ENCODE data around the gene BLTP3A.
"Not testable (repeated sequence)": the region's sequence is repeated elsewhere in the genome, so short reads cannot be mapped to it uniquely, and the experiment has no call there.

Gene BLTP3A, protein sequence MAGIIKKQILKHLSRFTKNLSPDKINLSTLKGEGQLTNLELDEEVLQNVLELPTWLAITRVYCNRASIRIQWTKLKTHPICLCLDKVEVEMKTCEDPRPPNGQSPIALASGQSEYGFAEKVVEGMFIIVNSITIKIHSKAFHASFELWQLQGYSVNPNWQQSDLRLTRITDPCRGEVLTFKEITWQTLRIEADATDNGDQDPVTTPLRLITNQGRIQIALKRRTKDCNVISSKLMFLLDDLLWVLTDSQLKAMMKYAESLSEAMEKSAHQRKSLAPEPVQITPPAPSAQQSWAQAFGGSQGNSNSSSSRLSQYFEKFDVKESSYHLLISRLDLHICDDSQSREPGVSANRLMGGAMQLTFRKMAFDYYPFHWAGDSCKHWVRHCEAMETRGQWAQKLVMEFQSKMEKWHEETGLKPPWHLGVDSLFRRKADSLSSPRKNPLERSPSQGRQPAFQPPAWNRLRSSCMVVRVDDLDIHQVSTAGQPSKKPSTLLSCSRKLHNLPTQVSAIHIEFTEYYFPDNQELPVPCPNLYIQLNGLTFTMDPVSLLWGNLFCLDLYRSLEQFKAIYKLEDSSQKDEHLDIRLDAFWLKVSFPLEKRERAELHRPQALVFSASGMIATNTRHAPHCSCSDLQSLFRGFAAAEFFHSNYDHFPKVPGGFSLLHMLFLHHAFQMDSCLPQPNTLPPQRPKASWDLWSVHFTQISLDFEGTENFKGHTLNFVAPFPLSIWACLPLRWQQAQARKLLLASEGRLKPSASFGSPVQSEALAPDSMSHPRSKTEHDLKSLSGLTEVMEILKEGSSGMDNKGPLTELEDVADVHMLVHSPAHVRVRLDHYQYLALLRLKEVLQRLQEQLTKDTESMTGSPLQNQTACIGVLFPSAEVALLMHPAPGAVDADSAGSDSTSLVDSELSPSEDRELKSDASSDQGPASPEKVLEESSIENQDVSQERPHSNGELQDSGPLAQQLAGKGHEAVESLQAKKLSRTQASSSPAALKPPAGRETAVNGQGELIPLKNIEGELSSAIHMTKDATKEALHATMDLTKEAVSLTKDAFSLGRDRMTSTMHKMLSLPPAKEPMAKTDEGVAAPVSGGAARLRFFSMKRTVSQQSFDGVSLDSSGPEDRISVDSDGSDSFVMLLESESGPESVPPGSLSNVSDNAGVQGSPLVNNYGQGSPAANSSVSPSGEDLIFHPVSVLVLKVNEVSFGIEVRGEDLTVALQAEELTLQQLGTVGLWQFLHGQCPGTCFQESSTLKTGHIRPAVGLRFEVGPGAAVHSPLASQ (N-terminal part only)

DNA sequence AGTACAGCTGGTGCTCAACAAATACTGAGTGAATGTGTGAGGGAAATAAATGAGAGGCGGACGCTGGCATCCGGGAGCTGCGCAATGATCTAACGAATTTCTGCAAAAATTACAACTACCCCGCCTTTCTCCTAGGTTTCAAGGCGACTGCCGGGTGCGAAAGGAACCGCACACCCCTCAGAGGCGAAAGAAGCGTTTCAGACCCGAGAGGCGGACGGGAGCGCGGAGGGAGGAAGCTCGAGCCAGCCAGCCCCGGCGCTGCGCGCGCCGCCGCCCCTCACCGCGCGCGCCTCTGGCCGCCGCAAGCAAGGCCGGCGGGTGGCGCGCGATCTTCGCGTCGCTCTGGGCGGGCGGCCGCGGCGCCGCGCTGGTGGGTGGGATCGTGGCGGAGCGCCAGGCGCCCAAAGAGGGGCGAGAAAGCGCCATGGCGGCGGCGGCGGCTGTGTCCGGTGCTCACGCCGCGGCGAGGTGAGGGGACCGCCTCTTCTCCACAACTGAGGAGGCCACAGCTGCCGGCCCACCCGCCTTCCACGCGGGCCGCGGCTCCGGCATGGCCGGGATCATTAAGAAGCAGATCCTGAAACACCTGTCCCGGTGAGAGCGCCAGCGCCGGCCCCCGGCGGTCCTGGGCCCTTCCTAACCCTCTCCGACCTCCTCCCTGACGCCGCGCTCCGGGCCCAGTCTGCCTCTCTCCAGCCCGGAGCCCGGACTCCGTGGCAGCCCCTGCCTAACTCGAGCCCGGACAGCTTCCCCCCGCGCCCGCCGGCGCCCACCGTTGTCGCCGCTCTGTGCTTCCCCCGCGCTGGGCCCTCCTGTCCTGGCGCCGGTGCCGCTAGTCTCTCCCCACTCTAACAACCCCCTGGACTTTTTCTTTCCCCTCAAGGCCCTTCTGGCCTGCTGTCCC is at the start of gene BLTP3A:
TSS of gene BLTP3A (plus strand) at position 383 of the 904 bp plus-strand sequence. CDS start at position 551, 168 bp downstream.
- peak; percentile 72 for DNase-seq (ENCODE audit: low spot score)

- no peak for DNase-seq (ENCODE audit: low spot score)
Measured at GRCh38 chr6:34742094-34742493, 49.8 kb upstream of the BLTP3A start.

GRCh38 chr6:34743625-34744293 is 48.1 kb upstream of the BLTP3A start:
- DNase-seq (ENCODE audit: low spot score), result no peak

- not testable (repeated sequence) for DNase-seq (ENCODE audit: low spot score)
Measured at GRCh38 chr6:34744294-34744647, 47.6 kb upstream of the BLTP3A start.

GRCh38 chr6:34745277-34746103 is 46.4 kb upstream of the BLTP3A start:
- no peak for DNase-seq (ENCODE audit: low spot score)

- no peak for DNase-seq (ENCODE audit: low spot score)
Measured at GRCh38 chr6:34746104-34746846, 45.6 kb upstream of the BLTP3A start.

- DNase-seq (ENCODE audit: low spot score), result no peak
Measured at GRCh38 chr6:34748757-34749156, 43.1 kb upstream of the BLTP3A start.

GRCh38 chr6:34756513-34756856 is 35.4 kb upstream of the BLTP3A start:
- DNase-seq (ENCODE audit: low spot score), result not testable (repeated sequence)

GRCh38 chr6:34757687-34758274 is 34.1 kb upstream of the BLTP3A start:
- DNase-seq (ENCODE audit: low spot score), result no peak

DNA sequence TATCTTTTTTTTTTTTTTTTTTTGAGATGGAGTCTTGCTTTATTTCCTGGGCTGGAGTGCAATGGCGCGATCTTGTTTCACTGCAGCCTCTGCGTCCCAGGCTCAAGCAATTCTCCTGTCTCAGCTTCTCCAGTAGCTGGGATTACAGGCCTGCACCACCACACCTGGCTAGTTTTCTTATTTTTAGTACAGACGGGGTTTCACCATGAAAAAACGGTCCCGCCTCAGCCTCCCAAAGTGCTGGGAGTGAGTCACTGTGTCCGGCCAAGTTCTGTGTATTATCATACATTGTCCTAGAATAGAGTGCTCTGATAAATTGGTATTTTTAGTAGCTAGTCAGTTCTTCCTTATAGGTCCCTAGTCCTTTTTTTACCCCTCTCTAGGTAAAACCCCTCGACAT is 31.8 kb upstream of the BLTP3A start:
- DNase-seq (ENCODE audit: low spot score), result no peak

DNA sequence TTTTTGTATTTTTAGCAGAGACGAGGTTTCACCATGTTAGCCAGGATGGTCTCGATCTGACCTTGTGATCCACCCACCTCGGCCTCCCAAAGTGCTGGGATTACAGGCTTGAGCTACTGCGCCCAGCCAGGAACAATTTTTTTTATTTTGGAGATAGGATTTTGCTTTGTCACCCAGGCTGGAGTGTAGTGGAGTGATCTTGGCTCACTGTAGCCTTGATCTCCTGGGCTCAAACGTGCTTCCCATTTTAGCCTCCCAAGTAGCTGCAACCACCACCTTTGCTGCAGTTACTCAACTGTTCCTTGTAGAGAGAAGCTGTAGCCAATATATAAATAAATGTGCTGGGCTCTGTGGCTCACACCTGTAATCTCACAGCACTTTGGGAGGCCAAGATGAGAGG is 30.2 kb upstream of the BLTP3A start:
- not testable (repeated sequence) for DNase-seq (ENCODE audit: low spot score)

DNA sequence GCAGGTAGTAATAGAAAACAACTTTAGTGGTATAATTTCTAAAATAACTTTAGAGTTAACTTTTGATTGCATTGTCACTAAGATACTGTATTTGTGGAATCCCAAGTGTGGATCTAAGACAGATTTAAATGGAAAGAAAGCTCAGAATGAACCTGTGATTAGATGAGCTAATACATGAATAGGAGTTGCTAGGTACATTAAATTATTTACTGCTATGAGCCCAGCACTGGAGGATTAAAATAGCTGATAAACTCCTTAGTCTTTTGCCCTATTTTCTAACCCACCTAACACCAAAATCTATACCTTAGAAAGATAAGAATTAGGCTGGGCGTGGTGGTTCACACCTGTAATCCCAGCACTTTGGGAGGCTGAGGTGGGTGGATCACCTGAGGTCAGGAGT is 23.7 kb upstream of the BLTP3A start:
- no peak for DNase-seq (ENCODE audit: low spot score)

DNA sequence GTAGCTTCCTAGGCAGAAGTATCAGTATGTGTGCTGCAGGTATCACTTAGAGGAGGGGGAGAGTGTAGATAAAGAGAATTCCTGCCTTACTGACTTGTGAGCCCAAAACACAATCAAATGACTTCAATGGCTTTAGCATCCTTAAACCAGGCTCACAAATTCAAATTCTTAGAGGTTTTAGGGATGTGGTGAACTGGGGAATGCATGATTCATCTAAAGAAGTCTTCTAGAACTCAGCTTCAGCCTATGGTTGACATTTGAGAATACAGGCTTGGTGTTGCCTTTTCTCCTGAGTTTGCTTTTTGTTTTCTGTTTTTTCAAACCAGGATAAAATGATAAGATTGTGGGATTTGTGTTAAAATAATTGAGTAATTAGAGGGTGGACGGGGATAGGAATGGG is 20.2 kb upstream of the BLTP3A start:
- DNase-seq (ENCODE audit: low spot score), result no peak

DNA sequence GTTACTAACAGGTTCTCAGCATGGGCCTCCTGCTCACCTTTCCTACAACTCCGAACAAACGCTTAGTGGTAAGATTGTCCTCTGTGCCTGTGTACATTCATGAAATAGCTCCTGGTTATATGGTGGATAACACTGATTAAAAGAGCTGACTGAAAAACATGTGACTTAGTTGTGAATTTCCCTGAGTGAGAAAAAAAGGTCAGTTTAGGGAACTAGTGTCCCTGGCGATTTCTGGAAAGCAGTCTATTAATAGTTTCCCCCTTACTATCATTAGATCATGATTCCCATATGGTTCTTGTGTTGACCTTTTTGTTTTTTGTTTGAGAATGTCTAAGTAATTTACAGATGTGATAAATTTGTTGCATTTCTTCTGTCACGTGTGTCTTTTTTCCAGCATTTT is 18.9 kb upstream of the BLTP3A start:
- DNase-seq (ENCODE audit: low spot score), result no peak

- DNase-seq (ENCODE audit: low spot score), result peak; percentile 14
Measured at GRCh38 chr6:34773916-34774315, 18.0 kb upstream of the BLTP3A start.

- no peak for DNase-seq (ENCODE audit: low spot score)
Measured at GRCh38 chr6:34774967-34775366, 16.9 kb upstream of the BLTP3A start.

DNA sequence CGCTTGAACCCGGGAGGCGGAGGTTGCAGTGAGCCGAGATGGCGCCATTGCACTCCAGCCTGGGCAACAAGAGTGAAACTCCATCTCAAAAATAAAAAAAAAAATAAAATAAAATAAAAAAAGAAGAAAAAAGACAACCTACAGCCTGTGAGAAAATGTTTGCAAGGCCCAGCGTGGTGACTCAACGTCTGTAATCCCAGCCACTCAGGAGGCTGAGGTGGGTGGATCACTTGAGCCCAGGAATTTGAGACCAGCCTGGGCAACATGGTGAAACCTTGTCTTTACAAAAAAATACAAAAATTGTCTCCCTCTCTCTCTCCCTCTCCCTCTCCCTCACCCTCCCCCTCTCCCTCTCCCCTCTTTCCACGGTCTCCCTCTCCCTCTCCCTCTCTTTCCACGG is 6.5 kb upstream of the BLTP3A start:
- not testable (repeated sequence) for DNase-seq (ENCODE audit: low spot score)

- DNase-seq (ENCODE audit: low spot score), result not testable (repeated sequence)
Measured at GRCh38 chr6:34787152-34787551, 4.7 kb upstream of the BLTP3A start.

- no peak for DNase-seq (ENCODE audit: low spot score)
Measured at GRCh38 chr6:34788111-34788510, 3.8 kb upstream of the BLTP3A start.

Data from globus pallidus (tissue), 1 donor.